NCI-H82 treated with DMSO at 0.1 percent for 48 hours (cell line): Measurements from ENCODE around the gene ACMSD.
A peak's percentile ranks its signal among the peaks of the same experiment; 100 is the strongest.
"Not testable (repeated sequence)": the region's sequence is repeated elsewhere in the genome, so short reads cannot be mapped to it uniquely, and the experiment has no call there.

Experiments
- DNase-seq: peaks from one replicate; lab custom pipeline; 2025; ENCODE audit not compliant: unreplicated experiment; lab: John Stamatoyannopoulos, UW

ACMSD gene

GRCh38 chr2:134847582-134847981, 9.2 kb downstream of the ACMSD start:
- not testable (repeated sequence) for DNase-seq

- no peak for DNase-seq
These were observed 14.1 kb downstream of the ACMSD start for GRCh38 chr2:134852518-134852917.

GRCh38 chr2:134855709-134856108, 17.3 kb downstream of the ACMSD start:
- DNase-seq, result no peak

GRCh38 chr2:134858245-134858644, 19.8 kb downstream of the ACMSD start:
- no peak for DNase-seq

GRCh38 chr2:134861173-134861572, 22.8 kb downstream of the ACMSD start:
- no peak for DNase-seq

GRCh38 chr2:134862069-134862468, 23.7 kb downstream of the ACMSD start:
- DNase-seq, result no peak

- no peak for DNase-seq
These were observed 24.3 kb downstream of the ACMSD start for GRCh38 chr2:134862674-134863073.

- DNase-seq, result no peak
These were observed 25.0 kb downstream of the ACMSD start for GRCh38 chr2:134863446-134863845.

- peak; percentile 24 for DNase-seq
These were observed 26.8 kb downstream of the ACMSD start for GRCh38 chr2:134865067-134865787.

- no peak for DNase-seq
These were observed 28.2 kb downstream of the ACMSD start for GRCh38 chr2:134866498-134867099.

- no peak for DNase-seq
These were observed 31.7 kb downstream of the ACMSD start for GRCh38 chr2:134869946-134870736.

GRCh38 chr2:134873152-134873551, 34.7 kb downstream of the ACMSD start:
- no peak for DNase-seq

- no peak for DNase-seq
These were observed 36.9 kb downstream of the ACMSD start for GRCh38 chr2:134875309-134875708.

GRCh38 chr2:134882773-134883172, 44.4 kb downstream of the ACMSD start:
- DNase-seq, result no peak

GRCh38 chr2:134883552-134884293, 45.3 kb downstream of the ACMSD start:
- no peak for DNase-seq

GRCh38 chr2:134884435-134884834, 46.0 kb downstream of the ACMSD start:
- no peak for DNase-seq

GRCh38 chr2:134892282-134893035, 54.0 kb downstream of the ACMSD start:
- DNase-seq, result no peak

GRCh38 chr2:134897932-134898331, 59.5 kb downstream of the ACMSD start:
- DNase-seq, result no peak

GRCh38 chr2:134899204-134899603, 60.8 kb downstream of the ACMSD start:
- no peak for DNase-seq

- DNase-seq, result no peak
These were observed 61.7 kb downstream of the ACMSD start for GRCh38 chr2:134900151-134900550.

GRCh38 chr2:134903701-134904100, 65.3 kb downstream of the ACMSD start:
- not testable (repeated sequence) for DNase-seq
